ENCODE measurements around the gene BCAS1. TPM values are rescaled to one million over a fixed set of nuclear protein-coding genes. Genes with fewer than 3 reads are reported as not detected.

Gene BCAS1
- total RNA-seq, 1 donor from 2014 or later = 2.8 TPM

GRCh38 chr20:53905019-53905819 is 165.2 kb downstream of the BCAS1 start:
- peaks cover 23% of the 10 kb centered on the region for H3K4me1 ChIP-seq
- no peak for DNase-seq
- H3K36me3 ChIP-seq = no peaks in the 10 kb centered on the region
- no peak for ATAC-seq
- H3K27ac ChIP-seq = no peak overlapping the region
- H3K27me3 ChIP-seq (ENCODE audit: low read depth) = no peaks in the 10 kb centered on the region
- intact Hi-C loops (cut with DNase I) = no loop called here
- no peak for TF ChIP-seq CTCF (IDR thresholded peaks at IDR 0.05)
- no peaks in the 10 kb centered on the region for H3K9me3 ChIP-seq
- H3K4me3 ChIP-seq = no peak overlapping the region

- Histone ChIP-seq H3K27ac (no peak overlapping the region), H3K9me3 (no peaks in the 10 kb centered on the region), H3K27me3 (ENCODE audit: low read depth) (no peaks in the 10 kb centered on the region), H3K4me1 (peaks cover 30% of the 10 kb centered on the region), H3K4me3 (no peak overlapping the region), H3K36me3 (no peaks in the 10 kb centered on the region)
- no peak for TF ChIP-seq CTCF (IDR thresholded peaks at IDR 0.05)
- ATAC-seq (no peak), DNase-seq (no peak)
- intact Hi-C loops (cut with DNase I) = no loop called here
These were observed 166.1 kb downstream of the BCAS1 start for GRCh38 chr20:53904261-53904660.

GRCh38 chr20:53903652-53903987 is 166.8 kb downstream of the BCAS1 start:
- Histone ChIP-seq H3K9me3 (no peaks in the 10 kb centered on the region), H3K36me3 (no peaks in the 10 kb centered on the region), H3K4me3 (no peak overlapping the region), H3K27me3 (ENCODE audit: low read depth) (no peaks in the 10 kb centered on the region), H3K4me1 (peaks cover 34% of the 10 kb centered on the region), H3K27ac (no peak overlapping the region)
- intact Hi-C loops (cut with DNase I) = no loop called here
- ATAC-seq (peak in 1 of 2 donors; percentile 25), DNase-seq (no peak)
- no peak for TF ChIP-seq CTCF (IDR thresholded peaks at IDR 0.05)

- no peak for TF ChIP-seq CTCF (IDR thresholded peaks at IDR 0.05)
- no peaks in the 10 kb centered on the region for H3K9me3 ChIP-seq
- H3K27ac ChIP-seq = no peak overlapping the region
- intact Hi-C loops (cut with DNase I) = no loop called here
- H3K4me1 ChIP-seq = peaks cover 37% of the 10 kb centered on the region
- DNase-seq (no peak), ATAC-seq (no peak)
- no peaks in the 10 kb centered on the region for H3K36me3 ChIP-seq
- H3K4me3 ChIP-seq = no peak overlapping the region
- no peaks in the 10 kb centered on the region for H3K27me3 ChIP-seq (ENCODE audit: low read depth)
These were observed 167.3 kb downstream of the BCAS1 start for GRCh38 chr20:53902968-53903651.

- Histone ChIP-seq H3K4me1 (peaks cover 37% of the 10 kb centered on the region), H3K27ac (no peak overlapping the region), H3K4me3 (no peak overlapping the region), H3K9me3 (no peaks in the 10 kb centered on the region), H3K36me3 (no peaks in the 10 kb centered on the region), H3K27me3 (ENCODE audit: low read depth) (no peaks in the 10 kb centered on the region)
- ATAC-seq = no peak
- DNase-seq = no peak
- no peak for TF ChIP-seq CTCF (IDR thresholded peaks at IDR 0.05)
- intact Hi-C loops (cut with DNase I) = no loop called here
These were observed 168.8 kb downstream of the BCAS1 start for GRCh38 chr20:53901497-53902096.
